Breast epithelium (tissue), 4 donors: ENCODE results near the gene SSC5D. TPM values are rescaled to one million over a fixed set of nuclear protein-coding genes. Genes with fewer than 3 reads are reported as not detected.

Source experiments
- DNase-seq, 2 donors: peaks; one replicate each; pipeline ENCODE4 v3.0.0-alpha.2; 2019; ENCODE audit warnings: low spot score in 2 of 2
- H3K27ac ChIP-seq, 2 donors: fragments of 200-600 bp; sonication (generic) in 1 of 2; one replicate each; pipeline ENCODE4 v1.5.1; 2016 to 2019; ENCODE audit warnings: mild to moderate bottlenecking in 1 of 2
- H3K27me3 ChIP-seq, 2 donors: fragments of 200-600 bp; sonication (generic) in 1 of 2; one replicate each; pipeline versions ENCODE4 v1.5.1 to v1.6.0; 2017 to 2019; ENCODE audit warnings: control low read depth in 1 of 2, mild to moderate bottlenecking in 1 of 2
- H3K36me3 ChIP-seq: fragments of 200-600 bp; one replicate; pipeline ENCODE4 v1.5.1; 2019
- H3K4me1 ChIP-seq, 2 donors: fragments of 200-600 bp; sonication (generic); one replicate each; pipeline ENCODE4 v1.5.1; 2016 to 2019; ENCODE audit warnings: control low read depth in 1 of 2
- H3K4me3 ChIP-seq, 3 donors: fragments of 200-600 bp; sonication (generic); 1 replicate in 2 of 3; 2 replicates in 1 of 3; pipeline ENCODE4 v1.5.1; 2016 to 2019; ENCODE audit warnings: mild to moderate bottlenecking in 3 of 3, moderate library complexity in 2 of 3
- H3K9me3 ChIP-seq, 2 donors: fragments of 200-600 bp; sonication (generic) in 1 of 2; one replicate each; pipeline ENCODE4 v1.5.1; 2016 to 2019; ENCODE audit warnings: control low read depth in 1 of 2
- CTCF ChIP-seq, 3 donors: fragments of 450-650 bp; IDR thresholded peaks; one replicate each; pipeline ENCODE4 v1.5.1; 2016 to 2017; ENCODE audit warnings: antibody characterized with exemption in 3 of 3, mild to moderate bottlenecking in 3 of 3, moderate library complexity in 3 of 3
- POLR2A ChIP-seq: fragments of 450-650 bp; IDR thresholded peaks from one replicate; pipeline ENCODE4 v1.6.1; 2016; ENCODE audit warnings: antibody characterized with exemption, mild to moderate bottlenecking, moderate library complexity
- POLR2AphosphoS5 ChIP-seq, 3 donors: sonication (generic); formaldehyde crosslinking; IDR thresholded peaks; one replicate each; pipeline ENCODE4 v1.6.1; 2017; ENCODE audit warnings: antibody characterized with exemption in 3 of 3
- intact Hi-C: fragments of 100-400 bp; cut with DNase I; formaldehyde crosslinking; loops from one replicate; pipeline ENCODE4 v1.15.1; 2023; ENCODE audit warnings: low total_unique reads
- total RNA-seq, 3 donors: library from RNA; depleted of rRNA; stranded (reverse); fragments of >200 nt; gene quantifications; one replicate each; pipeline ENCODE4 v1.1.0, GENCODE V29; 2016

SSC5D gene
- total RNA-seq, 3 donors from 2014 or later: 3.6 to 7.2 (median 3.8) TPM

- intact Hi-C loops: no loop called here
- no peaks in the 10 kb centered on the region for H3K9me3 ChIP-seq
- H3K36me3 ChIP-seq: no peaks in the 10 kb centered on the region
- TF ChIP-seq POLR2AphosphoS5 (IDR thresholded peaks at IDR 0.05) (no peak), POLR2A (no peak), CTCF (IDR thresholded peaks at IDR 0.05) (no peak)
- H3K4me3 ChIP-seq: peak overlapping the region in 2 of 3 donors; percentile 13 to 54
- peaks cover 12 to 30% of the 10 kb centered on the region in 2 donors for H3K27me3 ChIP-seq
- H3K4me1 ChIP-seq: peaks cover 0 to 15% of the 10 kb centered on the region in 2 donors
- DNase-seq: no peak
- H3K27ac ChIP-seq: no peak overlapping the region
Measured at GRCh38 chr19:55451965-55452748, 36.1 kb upstream of the SSC5D start.

- Histone ChIP-seq H3K9me3 (no peaks in the 10 kb centered on the region), H3K27ac (no peak overlapping the region), H3K4me1 (peaks cover 0 to 15% of the 10 kb centered on the region in 2 donors), H3K27me3 (peaks cover 12 to 30% of the 10 kb centered on the region in 2 donors), H3K36me3 (no peaks in the 10 kb centered on the region), H3K4me3 (peak overlapping the region in 2 of 3 donors; percentile 13 to 47)
- intact Hi-C loops: no loop called here
- DNase-seq: peak in 1 of 2 donors; percentile 68
- no peak for TF ChIP-seq POLR2A
- no peak for TF ChIP-seq POLR2AphosphoS5 (IDR thresholded peaks at IDR 0.05)
- no peak for TF ChIP-seq CTCF (IDR thresholded peaks at IDR 0.05)
Measured at GRCh38 chr19:55452749-55453346, 35.4 kb upstream of the SSC5D start.

- no peaks in the 10 kb centered on the region for H3K9me3 ChIP-seq
- H3K27me3 ChIP-seq: peaks cover 12 to 30% of the 10 kb centered on the region in 2 donors
- H3K27ac ChIP-seq: no peak overlapping the region
- H3K36me3 ChIP-seq: no peaks in the 10 kb centered on the region
- intact Hi-C loops: no loop called here
- peaks cover 0 to 15% of the 10 kb centered on the region in 2 donors for H3K4me1 ChIP-seq
- H3K4me3 ChIP-seq: no peak overlapping the region
- no peak for DNase-seq
- no peak for TF ChIP-seq POLR2A
- no peak for TF ChIP-seq CTCF (IDR thresholded peaks at IDR 0.05)
- no peak for TF ChIP-seq POLR2AphosphoS5 (IDR thresholded peaks at IDR 0.05)
Measured at GRCh38 chr19:55453511-55454260, 34.5 kb upstream of the SSC5D start.

GRCh38 chr19:55454787-55455243, 33.4 kb upstream of the SSC5D start:
- intact Hi-C loops: loop anchor here (5.0 kb wide), 1 partner anchor 927 kb away; no protein-coding TSS in a partner anchor
- TF ChIP-seq POLR2AphosphoS5 (IDR thresholded peaks at IDR 0.05): no peak
- peak in 1 of 3 donors; percentile 33 for TF ChIP-seq CTCF (IDR thresholded peaks at IDR 0.05)
- no peak for TF ChIP-seq POLR2A
- H3K36me3 ChIP-seq: no peaks in the 10 kb centered on the region
- peaks cover 12 to 22% of the 10 kb centered on the region in 2 donors for H3K27me3 ChIP-seq
- no peak for DNase-seq
- no peak overlapping the region for H3K27ac ChIP-seq
- no peak overlapping the region for H3K4me3 ChIP-seq
- peaks cover 0 to 15% of the 10 kb centered on the region in 2 donors for H3K4me1 ChIP-seq
- no peaks in the 10 kb centered on the region for H3K9me3 ChIP-seq
